GM12873 (cell line): ENCODE measurements around the gene FZD7.

Source experiments
- CTCF ChIP-seq: IDR thresholded peaks from 2 replicates; pipeline ENCODE4 v1.5.1; 2012; ENCODE audit warnings: low read depth, mild to moderate bottlenecking, moderate library complexity, low read length, control low read depth; ENCODE audit not compliant: insufficient read depth; ENCODE audit errors: missing control alignments

FZD7 gene

GRCh38 chr2:202038471-202039277 is 5.0 kb downstream of the FZD7 start:
- TF ChIP-seq CTCF, result no peak

- TF ChIP-seq CTCF, result no peak
Observed at GRCh38 chr2:202039278-202040078, 5.8 kb downstream of the FZD7 start.

GRCh38 chr2:202040079-202040844 is 6.6 kb downstream of the FZD7 start:
- TF ChIP-seq CTCF, result no peak

GRCh38 chr2:202042444-202042843 is 8.8 kb downstream of the FZD7 start:
- TF ChIP-seq CTCF, result no peak

GRCh38 chr2:202043475-202043874 is 9.8 kb downstream of the FZD7 start:
- TF ChIP-seq CTCF, result no peak

GRCh38 chr2:202044777-202045176 is 11.1 kb downstream of the FZD7 start:
- no peak for TF ChIP-seq CTCF

- no peak for TF ChIP-seq CTCF
Observed at GRCh38 chr2:202046572-202046971, 12.9 kb downstream of the FZD7 start.
